Esophagus muscularis mucosa (tissue), 2 donors: ENCODE data around the gene PTPRN2.

ENCODE experiments used
- POLR2A ChIP-seq: fragments of 450-650 bp; IDR thresholded peaks from one replicate; pipeline ENCODE4 v1.6.1; 2017; ENCODE audit warnings: antibody characterized with exemption, moderate library complexity, mild to moderate bottlenecking, low read depth
- POLR2AphosphoS5 ChIP-seq, 2 donors: sonication (generic); formaldehyde crosslinking; IDR thresholded peaks; one replicate each; pipeline ENCODE4 v1.6.1; 2017; ENCODE audit warnings: antibody characterized with exemption in 2 of 2

DNA sequence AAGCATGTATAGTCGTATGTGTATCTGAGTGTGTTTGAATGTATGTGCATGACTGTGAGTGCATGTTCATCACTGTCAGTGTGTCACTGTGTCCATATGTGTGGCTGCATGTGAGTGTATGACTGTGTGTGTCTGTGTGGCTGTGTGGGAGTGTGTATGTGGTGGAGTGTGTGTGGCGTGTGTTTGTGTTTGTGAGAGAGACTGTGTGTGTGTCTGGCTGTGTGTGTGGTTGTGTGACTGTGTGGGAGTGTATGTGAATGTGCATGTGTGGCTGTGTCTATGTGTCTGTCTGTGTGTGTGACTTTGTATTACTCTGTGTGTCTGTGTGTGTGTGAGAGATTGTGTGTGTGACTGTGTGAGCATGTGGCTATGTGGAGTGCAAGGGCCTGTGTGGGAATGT, 748.4 kb downstream of the PTPRN2 start:
- TF ChIP-seq POLR2A (no peak), POLR2AphosphoS5 (IDR thresholded peaks at IDR 0.05) (no peak)
